ENCODE data around the gene EDA2R. TPM values are rescaled to one million over a fixed set of nuclear protein-coding genes. Genes with fewer than 3 reads are reported as not detected.

The EDA2R gene
- 1 to 10 TPM in 1 of 4 donors, under 1 TPM in 3; 0.54 to 1.0 (median 0.75) TPM for polyA plus RNA-seq (ENCODE audit: insufficient read length in 4 of 4)

GRCh38 chrX:66638591-66639500 is at the start of gene EDA2R:
EDA2R (minus strand) TSS chrX:66639078; CDS start chrX:66616020, 23,058 bp downstream.
- DNase-seq (ENCODE audit: low read depth in 4 of 4, low spot score in 2 of 4), result peak in 1 of 4 donors; percentile 28

- no peak for DNase-seq (ENCODE audit: low read depth in 4 of 4, low spot score in 2 of 4)
Observed at GRCh38 chrX:66684196-66684595, 45.3 kb upstream of the EDA2R start.

DNA sequence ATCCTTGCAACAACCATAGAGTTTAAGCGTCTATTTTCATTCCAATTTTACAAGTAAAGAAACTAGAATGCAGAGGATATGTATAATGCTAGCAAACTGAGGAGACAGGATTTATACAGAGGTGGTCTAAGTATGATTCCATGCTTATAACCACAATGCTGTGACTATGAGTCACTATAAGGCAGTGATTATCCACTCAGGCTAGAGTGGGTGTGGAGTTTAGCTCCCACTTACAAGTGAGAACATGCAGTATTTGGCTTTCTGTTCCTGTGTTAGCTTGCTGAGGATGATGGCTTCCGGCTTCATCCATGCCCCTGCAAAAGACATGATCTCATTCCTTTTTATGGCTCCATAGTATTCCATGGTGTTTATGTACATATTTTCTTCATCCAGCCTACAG is 41.6 kb upstream of the EDA2R start:
- DNase-seq (ENCODE audit: low read depth in 4 of 4, low spot score in 2 of 4), result no peak

GRCh38 chrX:66677430-66677829 is 38.6 kb upstream of the EDA2R start:
- no peak for DNase-seq (ENCODE audit: low read depth in 4 of 4, low spot score in 2 of 4)

DNA sequence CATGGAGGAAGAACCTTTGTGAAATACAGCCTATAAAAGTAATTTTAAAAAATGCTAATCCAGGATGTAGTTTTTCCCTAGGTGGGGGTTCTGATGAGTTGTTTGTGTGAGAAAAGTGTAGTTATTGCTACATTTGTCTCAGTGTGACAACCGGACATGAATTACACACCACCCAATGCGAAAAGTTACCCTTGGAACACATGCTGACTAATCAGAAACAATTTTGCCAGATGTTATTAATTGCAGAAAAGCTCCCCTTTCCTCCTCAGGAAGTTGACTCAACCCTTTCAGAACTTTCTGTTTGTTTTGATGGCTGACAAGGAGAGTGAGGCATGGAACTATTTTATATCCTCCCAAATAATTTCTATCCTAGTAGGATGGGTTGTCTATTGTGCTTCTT is 38.1 kb upstream of the EDA2R start:
- no peak for DNase-seq (ENCODE audit: low read depth in 4 of 4, low spot score in 2 of 4)

DNA sequence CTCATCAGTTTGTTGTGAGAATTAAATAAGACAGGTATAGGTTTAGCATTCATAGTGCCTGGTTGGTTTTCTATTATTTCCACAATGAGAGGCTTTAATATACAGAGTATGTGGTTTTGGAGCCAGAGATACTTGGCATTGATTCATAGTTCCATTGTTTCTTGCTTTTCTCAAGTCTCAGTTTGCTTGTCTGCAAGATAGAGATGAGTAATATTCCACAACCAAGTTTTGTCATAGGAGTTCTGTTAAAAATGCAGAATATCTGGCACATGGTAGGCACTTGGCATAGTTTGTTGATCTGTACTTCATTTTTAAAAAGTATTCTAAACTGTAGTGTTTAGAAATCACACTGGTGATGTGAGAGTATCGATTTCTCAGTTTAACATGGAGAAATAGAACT is 37.5 kb upstream of the EDA2R start:
- no peak for DNase-seq (ENCODE audit: low read depth in 4 of 4, low spot score in 2 of 4)

- DNase-seq (ENCODE audit: low read depth in 4 of 4, low spot score in 2 of 4), result no peak
Observed at GRCh38 chrX:66675541-66675940, 36.7 kb upstream of the EDA2R start.

GRCh38 chrX:66674506-66674905 is 35.6 kb upstream of the EDA2R start:
- DNase-seq (ENCODE audit: low read depth in 4 of 4, low spot score in 2 of 4), result no peak

- DNase-seq (ENCODE audit: low read depth in 4 of 4, low spot score in 2 of 4), result no peak
Observed at GRCh38 chrX:66672106-66672505, 33.2 kb upstream of the EDA2R start.

GRCh38 chrX:66654411-66654810 is 15.5 kb upstream of the EDA2R start:
- no peak for DNase-seq (ENCODE audit: low read depth in 4 of 4, low spot score in 2 of 4)

GRCh38 chrX:66635360-66635759 is 3.5 kb downstream of the EDA2R start:
- DNase-seq (ENCODE audit: low read depth in 4 of 4, low spot score in 2 of 4), result no peak

DNA sequence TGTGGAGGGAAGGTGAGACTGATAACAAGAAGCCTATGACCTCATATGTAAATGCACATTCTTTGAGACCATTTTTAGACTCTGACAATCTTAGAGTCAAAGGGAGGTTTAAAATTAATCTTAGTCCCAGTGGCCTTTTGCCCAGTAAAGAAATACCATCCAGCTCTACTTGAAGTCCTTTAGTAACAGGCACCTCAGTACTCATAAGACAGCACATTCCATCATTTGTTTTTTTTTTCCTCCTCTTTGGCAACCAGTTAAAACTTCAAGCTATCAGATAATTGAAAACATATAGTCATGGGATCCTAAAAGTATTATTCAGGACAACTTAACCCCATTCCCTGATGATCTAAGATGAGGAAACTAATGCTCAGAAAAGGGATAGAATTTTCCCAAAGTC is 4.6 kb downstream of the EDA2R start:
- no peak for DNase-seq (ENCODE audit: low read depth in 4 of 4, low spot score in 2 of 4)

DNA sequence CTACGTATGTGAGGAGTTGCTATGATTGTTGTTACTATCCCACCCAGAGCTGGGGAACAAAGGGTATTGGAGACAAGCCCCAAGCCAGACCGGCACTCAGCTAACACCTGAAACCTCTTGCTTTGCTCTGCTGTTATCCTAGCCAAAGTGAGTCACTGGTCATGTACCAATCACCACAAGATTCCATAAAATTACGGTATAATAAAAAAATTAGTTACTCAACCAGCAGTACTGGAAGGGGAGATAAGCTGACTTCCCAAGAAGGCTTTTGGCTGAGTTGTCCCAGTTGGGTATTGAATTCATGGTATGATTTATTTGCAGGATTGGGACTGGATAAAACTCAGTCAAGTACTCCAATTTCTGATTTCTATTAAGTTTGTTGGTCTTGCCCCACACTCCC is 5.3 kb downstream of the EDA2R start:
- no peak for DNase-seq (ENCODE audit: low read depth in 4 of 4, low spot score in 2 of 4)

DNA sequence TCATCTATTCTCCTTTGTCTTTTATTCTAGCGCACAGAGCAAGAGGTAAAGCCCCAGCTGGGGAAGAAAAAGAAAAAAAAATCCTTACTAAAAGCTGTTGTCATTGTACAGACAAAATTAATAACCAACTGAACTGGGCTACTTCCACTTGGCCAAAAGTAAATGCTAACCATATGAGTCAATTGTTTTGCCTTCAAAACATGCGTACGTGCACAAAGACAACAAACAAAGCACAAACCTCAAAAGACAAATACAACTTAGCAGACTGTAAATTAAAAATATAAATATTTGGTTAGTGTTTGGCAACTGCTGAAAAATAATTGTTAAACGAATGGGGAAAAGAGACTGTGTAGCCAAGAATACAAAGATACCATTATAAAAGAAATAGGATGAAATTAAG is 5.9 kb downstream of the EDA2R start:
- no peak for DNase-seq (ENCODE audit: low read depth in 4 of 4, low spot score in 2 of 4)

- no peak for DNase-seq (ENCODE audit: low read depth in 4 of 4, low spot score in 2 of 4)
Observed at GRCh38 chrX:66632473-66632872, 6.4 kb downstream of the EDA2R start.

DNA sequence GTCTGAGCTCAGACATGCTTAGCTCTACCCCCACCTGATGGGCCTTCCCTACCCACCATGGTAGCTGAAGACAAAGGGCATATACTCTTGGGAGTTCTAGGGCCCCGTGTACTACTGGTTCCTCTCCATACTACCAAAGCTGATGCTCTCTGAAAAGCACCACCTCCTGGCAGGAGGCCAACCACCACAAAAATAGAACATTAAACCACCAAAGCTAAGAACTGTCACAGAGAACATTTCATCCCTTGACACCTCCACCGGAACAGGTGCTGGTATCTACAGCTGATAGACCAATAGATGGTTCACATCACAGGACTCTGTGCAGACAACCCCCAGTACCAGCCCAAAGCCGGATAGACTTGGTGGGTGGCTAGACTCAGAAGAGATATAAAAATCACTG is 13.4 kb downstream of the EDA2R start:
- DNase-seq (ENCODE audit: low read depth in 4 of 4, low spot score in 2 of 4), result no peak

GRCh38 chrX:66622209-66622608 is 16.7 kb downstream of the EDA2R start:
- no peak for DNase-seq (ENCODE audit: low read depth in 4 of 4, low spot score in 2 of 4)

DNA sequence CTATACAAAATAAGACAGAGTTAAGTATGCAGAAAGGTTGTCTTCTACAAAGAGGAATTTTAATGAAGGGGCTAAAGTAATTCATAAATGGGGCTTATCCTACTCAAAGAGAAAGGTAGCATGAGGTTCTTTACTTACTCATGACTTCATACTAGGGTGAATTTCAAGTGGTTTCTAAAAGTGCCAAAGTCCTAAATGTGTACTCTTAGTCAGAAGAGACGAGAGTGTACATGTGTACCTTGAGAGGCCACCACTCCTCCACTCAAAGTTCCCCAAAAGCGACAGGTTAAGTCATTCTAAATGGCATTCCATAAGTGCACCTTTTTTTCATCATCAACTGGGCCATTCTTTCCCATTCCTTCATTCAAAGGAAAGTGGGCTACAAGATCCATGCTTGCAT is 21.9 kb downstream of the EDA2R start:
- DNase-seq (ENCODE audit: low read depth in 4 of 4, low spot score in 2 of 4), result no peak

- no peak for DNase-seq (ENCODE audit: low read depth in 4 of 4, low spot score in 2 of 4)
Observed at GRCh38 chrX:66602381-66602938, 36.4 kb downstream of the EDA2R start.

- no peak for DNase-seq (ENCODE audit: low read depth in 4 of 4, low spot score in 2 of 4)
Observed at GRCh38 chrX:66601522-66601921, 37.4 kb downstream of the EDA2R start.

GRCh38 chrX:66579219-66579618 is 59.7 kb downstream of the EDA2R start:
- DNase-seq (ENCODE audit: low read depth in 4 of 4, low spot score in 2 of 4), result no peak

DNA sequence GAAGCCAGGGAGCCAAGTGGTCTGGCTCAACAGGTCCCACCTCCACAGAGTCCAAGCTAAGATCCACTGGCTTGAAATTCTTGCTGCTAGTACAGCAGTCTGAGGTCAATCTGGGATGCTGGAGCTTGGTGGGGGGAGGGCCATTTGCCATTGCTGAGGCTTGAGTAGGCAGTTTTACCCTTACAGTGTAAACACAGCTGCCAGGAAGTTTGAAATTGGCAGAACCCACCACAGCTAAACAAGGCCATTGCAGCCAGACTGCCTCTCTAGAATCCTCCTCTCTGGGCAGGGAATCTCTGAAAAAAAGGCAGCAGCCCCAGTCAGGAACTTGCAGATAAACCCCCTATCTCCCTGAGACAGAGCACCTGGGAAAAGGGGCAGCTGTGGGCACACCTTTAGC is 84.9 kb downstream of the EDA2R start:
- DNase-seq (ENCODE audit: low read depth in 4 of 4, low spot score in 2 of 4), result no peak
